IPS-15b (cell line): ENCODE results near the gene ACOT4.

ENCODE experiments used
- H3K27me3 ChIP-seq: one replicate; pipeline ENCODE4 v1.6.1; 2013; ENCODE audit warnings: low read length; ENCODE audit not compliant: control insufficient read depth, insufficient read depth
- H3K36me3 ChIP-seq: one replicate; pipeline ENCODE4 v1.6.1; 2013; ENCODE audit warnings: low read length; ENCODE audit not compliant: control insufficient read depth, insufficient read depth
- H3K4me1 ChIP-seq: one replicate; pipeline ENCODE4 v1.6.1; 2013; ENCODE audit warnings: mild to moderate bottlenecking, low read length; ENCODE audit not compliant: control insufficient read depth, insufficient read depth
- H3K4me3 ChIP-seq: one replicate; pipeline ENCODE4 v1.5.1; 2013; ENCODE audit warnings: low read depth, low read length
- H3K9ac ChIP-seq: one replicate; pipeline ENCODE4 v1.6.1; 2013; ENCODE audit warnings: low read depth, mild to moderate bottlenecking, low read length
- H3K9me3 ChIP-seq: one replicate; pipeline ENCODE4 v1.6.1; 2013; ENCODE audit warnings: mild to moderate bottlenecking, low read length; ENCODE audit not compliant: control insufficient read depth, insufficient read depth

Gene ACOT4

GRCh38 chr14:73640796-73641365, 49.2 kb downstream of the ACOT4 start:
- Histone ChIP-seq H3K9ac (no peak overlapping the region), H3K4me3 (no peak overlapping the region), H3K27me3 (no peaks in the 10 kb centered on the region), H3K4me1 (peaks cover 4% of the 10 kb centered on the region), H3K9me3 (no peaks in the 10 kb centered on the region), H3K36me3 (no peaks in the 10 kb centered on the region)

GRCh38 chr14:73644531-73645247, 53.0 kb downstream of the ACOT4 start, which contains the start of gene DNAL1:
DNAL1 (plus strand) TSS chr14:73644986; CDS start chr14:73645040, 54 bp downstream.
- Histone ChIP-seq H3K4me3 (peak within 1 kb of the TSS; percentile 96), H3K4me1 (peaks cover 4% of the 10 kb centered on the region), H3K36me3 (no peaks in the 10 kb centered on the region), H3K27me3 (no peaks in the 10 kb centered on the region), H3K9ac (peak within 1 kb of the TSS; percentile 13), H3K9me3 (no peaks in the 10 kb centered on the region)

- Histone ChIP-seq H3K36me3 (no peaks in the 10 kb centered on the region), H3K9ac (peak overlapping the region; percentile 13), H3K9me3 (no peaks in the 10 kb centered on the region), H3K4me3 (peak overlapping the region; percentile 96), H3K27me3 (no peaks in the 10 kb centered on the region), H3K4me1 (peaks cover 4% of the 10 kb centered on the region)
Measured at GRCh38 chr14:73645248-73645610, 53.6 kb downstream of the ACOT4 start.
